ENCODE data around the gene STRN4.
A peak's percentile ranks its signal among the peaks of the same experiment; 100 is the strongest.

STRN4 gene

DNA sequence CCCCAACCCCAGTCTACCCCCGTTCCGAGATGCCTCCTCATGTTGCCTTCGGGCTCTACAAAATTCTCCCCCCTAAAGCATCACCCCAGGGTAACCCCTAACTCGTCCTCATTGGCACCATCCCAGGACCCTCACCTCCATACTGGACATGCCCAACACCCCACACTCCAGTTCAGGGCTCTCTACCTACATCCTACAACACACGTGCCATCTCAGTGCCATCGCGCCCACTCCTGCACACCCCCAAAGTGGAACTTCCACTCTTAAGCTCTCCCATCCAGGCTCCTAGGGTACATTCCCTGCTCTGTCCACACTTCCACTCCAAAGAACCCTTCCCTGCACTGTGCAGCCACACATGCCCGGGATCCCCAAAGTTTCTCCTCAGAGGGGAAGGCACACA, 1.2 kb downstream of the STRN4 start:
- no peak for DNase-seq (ENCODE audit: low read depth in 2 of 2)

DNA sequence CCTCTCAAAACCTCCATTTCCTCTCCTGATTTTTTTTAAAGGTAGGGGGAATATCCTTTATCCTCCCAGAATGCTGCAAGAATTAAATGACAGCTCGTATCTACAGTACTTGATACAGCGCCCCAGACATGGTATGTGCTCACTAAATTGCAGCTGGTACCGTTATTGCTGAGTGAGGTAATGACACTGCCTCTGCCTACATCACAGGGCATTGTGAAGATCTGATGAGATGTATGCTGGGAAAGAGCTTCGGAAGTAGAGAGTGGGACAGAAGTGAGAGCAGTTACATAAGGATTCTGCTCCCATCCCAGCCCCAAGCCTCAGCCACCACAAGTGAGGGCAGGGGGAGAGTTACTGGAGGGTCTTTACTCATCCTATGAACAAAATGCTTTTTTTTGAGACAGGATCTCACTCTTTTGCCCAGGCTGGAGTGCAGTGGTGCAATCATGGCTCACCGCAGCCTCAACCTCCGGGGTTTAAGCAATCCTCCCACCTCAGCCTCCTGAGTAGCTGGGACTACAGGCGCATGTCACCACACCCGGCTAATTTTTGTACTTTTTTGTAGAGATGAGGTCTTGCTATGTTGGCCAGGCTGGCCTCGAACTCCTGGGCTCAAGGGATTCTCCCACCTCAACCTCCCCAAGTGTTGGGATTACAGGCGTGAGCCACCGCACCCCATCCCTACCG, 2.1 kb downstream of the STRN4 start:
- DNase-seq (ENCODE audit: low read depth in 2 of 2) = no peak

DNA sequence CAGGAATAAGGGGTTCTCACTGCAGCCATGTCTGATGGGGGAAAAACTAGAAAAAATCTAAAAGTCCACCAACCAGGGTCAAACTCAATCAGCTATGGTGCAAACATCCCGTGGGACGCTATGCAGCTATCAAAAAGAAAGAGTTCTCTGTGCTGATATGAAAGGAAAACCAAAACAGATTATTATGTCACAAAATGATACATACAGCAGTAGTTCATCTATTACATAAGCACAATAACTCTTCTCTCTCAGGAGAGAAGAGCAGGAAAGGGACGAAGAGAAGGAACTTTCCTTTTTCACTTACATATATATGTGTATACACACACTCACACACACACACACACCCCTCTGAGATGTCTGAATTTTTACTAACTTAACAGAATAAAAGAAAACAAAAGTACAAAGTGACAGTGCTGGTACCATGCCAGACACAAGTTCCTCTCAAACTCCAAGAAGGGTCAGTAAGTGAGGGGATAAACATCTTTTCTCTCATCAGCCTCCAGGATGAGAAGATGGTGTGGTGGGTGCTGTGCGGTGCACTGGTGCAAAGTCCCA, 3.2 kb downstream of the STRN4 start:
- DNase-seq (ENCODE audit: low read depth in 2 of 2) = no peak

DNA sequence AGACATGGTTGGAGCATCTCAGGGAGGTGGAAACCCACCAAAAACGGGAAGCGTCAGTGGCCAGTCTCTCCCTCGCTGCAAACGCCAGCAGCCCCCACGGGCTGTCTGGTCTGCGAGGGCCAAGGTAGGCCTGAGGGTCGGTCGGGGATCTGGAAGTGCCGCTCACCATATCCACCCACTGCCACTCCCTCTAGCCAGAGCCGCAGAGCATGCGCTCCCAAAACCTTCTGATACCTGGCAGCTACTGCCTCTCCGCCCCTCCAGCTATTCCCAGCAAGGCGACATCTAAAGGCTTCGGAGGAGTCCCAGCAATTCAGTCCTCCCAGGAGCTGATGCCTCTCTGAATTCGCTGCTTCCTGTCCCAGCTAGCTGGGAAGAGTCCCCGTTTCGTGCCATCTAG, 4.8 kb downstream of the STRN4 start:
- no peak for DNase-seq (ENCODE audit: low read depth in 2 of 2)

DNA sequence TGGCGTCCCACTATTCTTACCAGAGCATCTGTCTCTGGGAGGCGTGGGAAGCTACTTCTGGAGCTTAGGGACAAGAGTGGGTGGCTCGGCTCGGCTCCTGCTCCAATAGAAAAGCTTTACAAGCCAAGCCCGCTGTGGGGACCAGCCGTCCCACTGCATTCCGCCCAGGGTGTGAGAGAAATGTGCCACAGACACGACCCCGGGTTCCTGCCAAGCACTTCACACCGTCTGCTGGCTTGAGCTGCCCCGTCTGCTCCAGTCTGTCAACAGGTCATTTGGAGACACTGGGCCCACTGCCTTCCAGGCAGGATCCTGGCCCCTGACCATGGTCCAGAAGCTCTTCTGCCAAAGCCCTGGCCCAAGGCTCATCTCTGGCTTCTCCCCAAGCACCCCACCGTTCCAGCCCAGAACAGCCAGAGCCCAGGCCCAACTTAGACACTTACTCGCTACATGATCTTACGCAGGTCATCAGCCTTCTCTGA, 6.9 kb downstream of the STRN4 start:
- no peak for DNase-seq (ENCODE audit: low read depth in 2 of 2)

DNA sequence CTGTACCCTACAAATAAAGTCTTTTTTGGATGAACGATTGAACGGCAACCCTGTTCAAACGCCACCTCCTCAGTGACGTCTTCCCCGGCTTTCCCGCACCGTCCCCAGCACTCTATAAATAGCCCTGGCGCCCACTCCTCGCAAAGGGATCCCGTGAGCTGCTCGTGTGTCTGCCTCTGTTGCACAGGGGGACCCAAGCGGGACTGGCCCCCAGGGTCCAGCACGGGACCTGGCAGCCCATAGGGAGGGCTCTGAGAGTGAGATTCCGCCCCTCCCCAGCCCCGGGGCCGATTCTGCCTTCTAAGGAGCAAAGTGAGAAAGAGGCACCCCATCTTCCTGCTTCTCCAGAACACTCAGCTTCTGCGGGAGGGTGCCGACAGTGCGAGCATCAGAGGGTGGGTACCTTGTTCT, 8.5 kb downstream of the STRN4 start:
- no peak for DNase-seq (ENCODE audit: low read depth in 2 of 2)

DNA sequence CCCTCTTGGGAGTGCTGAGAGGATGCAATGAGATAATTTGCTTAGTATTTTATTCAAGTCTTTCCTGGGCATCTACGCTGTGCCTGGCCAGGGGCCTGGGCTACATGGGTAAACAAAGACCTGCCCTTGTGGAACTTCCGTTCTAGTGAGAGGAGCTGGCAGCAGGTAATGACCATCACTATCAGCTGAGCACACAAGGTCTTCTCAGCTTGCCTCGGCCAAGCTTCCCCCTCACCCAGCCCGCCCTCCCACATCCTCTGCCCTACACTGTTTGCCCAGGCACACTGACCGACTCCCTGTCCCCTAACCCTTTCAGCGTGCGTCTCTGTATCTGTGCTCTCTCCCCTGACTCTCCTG, 9.0 kb downstream of the STRN4 start:
- no peak for DNase-seq (ENCODE audit: low read depth in 2 of 2)

DNA sequence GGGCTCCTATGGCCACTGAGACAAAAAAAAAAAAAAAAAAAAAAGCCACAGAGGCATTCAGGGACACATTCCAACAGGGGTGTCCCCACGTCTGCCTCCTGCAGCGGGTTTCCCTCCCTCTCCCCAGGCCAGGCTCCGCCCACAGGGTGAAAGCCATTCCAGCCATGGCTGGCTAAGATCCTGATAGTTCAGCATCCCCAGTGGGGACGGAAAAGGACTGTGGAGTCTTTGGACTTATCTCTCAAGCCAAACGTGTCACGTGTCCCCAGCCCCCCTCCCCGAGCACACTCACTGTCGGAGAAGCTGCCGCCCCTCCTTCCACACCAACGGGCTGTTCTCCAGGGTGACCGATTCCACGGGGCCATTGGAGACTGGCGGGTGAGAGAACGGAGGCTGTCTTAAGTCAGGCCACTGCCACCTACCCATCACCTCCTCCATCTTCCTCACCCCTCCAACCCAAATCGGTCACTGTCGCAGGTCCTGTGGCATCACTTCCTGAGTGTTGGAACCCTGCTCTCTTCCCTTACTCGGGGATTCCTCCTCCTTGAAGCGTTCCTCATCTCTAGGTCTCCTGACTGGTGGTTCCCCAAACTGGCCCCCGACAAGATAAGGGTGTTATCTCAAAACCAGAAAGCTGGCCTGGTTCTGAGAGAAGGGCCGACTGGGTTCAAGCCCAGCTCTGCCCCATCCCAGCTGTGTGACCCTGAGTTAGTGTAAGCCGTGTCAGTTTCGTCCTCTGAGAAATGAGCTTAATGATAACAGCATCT, 9.5 kb downstream of the STRN4 start:
- DNase-seq (ENCODE audit: low read depth in 2 of 2) = no peak

DNA sequence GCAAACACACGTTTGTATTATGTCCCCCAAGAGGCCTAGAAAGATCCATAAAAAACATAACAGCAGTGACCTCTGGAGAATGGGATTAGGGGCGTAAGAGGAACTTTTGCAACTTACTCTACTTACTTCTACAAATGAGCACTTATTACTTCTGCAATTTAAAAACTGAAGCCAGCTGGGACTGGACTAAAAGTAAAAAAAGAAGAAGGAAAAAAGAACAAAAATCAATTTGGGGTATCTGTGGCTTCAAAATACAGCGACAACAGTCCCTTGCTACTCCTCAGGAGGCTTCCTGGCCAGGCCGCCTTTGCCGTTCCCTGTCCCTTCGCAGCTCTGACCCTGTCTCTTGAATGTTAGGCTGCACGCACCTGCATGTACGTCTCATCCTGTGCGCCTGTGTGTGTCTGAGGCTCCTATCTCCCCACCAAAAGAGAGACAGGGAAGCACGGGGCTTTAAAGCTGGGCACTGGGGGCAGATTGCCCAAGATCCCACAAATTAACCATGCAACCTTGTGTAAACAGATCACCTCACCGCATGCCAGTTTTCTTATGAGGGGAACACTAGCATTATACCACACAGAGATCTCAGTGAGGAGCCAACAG, 12.5 kb downstream of the STRN4 start:
- DNase-seq (ENCODE audit: low read depth in 2 of 2) = no peak

DNA sequence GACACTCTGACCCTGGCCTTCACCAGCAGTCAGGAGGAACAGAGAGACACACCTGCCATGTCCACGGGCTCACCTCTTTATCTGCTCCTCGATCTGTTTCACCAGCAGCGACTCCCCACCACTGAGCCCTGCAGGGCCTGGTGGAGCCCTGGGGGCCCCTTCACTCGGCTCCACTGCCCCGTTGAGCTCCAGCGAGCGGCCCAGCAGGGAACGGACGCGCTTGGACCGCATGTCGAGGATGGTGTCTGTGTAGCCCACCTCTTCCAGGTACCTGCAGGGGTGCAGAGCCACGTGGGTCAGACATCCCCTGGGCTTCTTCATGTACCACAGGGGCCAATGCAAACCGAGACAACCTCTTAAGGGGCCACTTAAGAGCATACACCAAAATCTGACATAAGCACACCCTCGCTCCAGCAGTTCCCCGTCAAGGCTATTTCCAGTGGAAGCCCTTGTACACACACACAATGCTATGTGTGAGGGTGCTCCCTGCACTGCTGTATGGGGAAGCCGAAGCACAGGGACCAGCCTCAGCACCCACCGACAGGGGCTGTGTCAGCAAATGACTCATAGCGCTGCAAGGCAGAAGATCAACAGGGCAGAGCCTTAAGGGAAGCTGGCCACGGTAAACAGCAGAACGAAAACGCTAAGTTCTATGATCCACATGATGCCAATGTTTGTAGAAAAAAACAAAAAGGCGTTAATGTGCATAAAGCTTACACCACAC, 13.1 kb downstream of the STRN4 start:
- DNase-seq (ENCODE audit: low read depth in 2 of 2) = no peak

DNA sequence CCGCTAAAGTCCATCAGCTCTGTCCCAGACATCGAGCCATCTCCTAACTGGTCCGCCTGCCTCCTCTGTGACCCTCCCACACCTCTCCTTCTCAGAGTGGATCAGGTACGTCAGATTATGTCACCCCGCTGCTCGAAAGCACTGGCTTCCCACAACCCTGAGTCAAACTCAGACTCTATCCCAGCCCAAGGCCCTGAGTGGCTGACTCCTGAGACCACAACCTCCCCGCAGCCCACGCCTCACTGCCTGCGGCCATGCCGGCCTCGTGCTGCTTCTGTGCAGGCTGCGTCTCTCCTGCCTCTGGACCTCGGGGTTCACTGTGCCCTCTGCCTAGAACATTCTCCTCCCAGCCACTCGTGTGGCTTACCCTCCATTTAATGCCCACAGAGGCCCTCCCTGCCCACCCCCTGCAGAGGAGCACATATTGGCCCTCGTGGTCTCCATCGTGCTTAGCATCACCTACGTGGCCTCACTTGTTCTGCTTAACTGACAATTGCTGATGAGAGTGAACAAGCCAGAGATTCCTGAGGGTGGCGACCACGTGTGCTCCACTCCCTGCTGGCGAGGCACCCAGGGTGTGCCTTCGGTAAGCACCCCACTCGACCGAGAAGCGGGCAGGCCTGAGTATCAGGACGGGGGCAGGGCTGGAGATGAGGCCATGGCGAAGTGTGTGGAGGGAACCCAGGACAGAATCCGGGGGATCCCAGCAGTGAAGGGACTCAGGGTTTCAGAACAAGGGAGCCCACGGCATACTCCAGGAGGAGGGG, 13.9 kb downstream of the STRN4 start:
- no peak for DNase-seq (ENCODE audit: low read depth in 2 of 2)

DNA sequence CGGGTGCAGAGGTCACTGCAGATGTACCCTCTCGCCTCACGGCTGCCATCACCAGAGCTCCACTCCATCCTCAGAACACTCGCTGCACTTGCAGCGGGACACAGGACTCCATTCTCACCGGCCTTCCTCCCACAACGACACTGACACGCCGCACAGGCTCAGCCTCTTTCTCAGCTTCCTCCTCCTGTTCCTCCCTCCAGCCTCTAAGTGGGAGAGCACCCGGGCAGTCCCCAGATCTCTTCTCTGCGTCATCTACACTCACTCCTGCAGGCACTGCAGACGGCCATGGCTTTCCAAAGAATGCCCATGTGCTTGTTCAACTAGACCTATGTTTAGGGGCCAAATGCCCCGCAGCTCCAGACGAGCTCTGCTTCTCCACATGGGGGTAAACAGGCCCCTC, 14.7 kb downstream of the STRN4 start:
- DNase-seq (ENCODE audit: low read depth in 2 of 2) = no peak

DNA sequence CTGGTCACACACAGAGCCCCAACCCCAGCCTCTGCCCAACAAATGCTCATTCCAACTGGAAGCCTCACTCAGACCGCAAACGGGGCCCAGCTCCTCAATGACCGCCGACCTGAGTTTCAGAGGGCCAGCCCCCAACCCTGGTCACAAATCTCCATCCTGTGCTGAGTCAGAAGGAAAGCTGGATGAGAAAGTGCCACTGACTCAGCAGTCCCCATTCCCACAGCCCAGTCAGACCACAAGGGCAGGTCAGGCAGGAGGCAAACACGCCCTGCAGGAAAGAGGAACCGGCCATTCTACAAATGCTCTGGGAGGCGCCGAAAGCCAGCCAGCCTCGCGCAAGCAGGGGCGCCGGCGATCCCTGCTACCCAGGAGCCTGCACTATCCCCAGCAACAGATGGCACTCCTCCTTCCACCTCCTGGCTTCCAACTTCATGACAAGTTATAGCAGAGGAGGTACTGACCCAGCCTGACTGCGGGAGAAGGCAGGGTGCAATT, 15.2 kb downstream of the STRN4 start:
- no peak for DNase-seq (ENCODE audit: low read depth in 2 of 2)

DNA sequence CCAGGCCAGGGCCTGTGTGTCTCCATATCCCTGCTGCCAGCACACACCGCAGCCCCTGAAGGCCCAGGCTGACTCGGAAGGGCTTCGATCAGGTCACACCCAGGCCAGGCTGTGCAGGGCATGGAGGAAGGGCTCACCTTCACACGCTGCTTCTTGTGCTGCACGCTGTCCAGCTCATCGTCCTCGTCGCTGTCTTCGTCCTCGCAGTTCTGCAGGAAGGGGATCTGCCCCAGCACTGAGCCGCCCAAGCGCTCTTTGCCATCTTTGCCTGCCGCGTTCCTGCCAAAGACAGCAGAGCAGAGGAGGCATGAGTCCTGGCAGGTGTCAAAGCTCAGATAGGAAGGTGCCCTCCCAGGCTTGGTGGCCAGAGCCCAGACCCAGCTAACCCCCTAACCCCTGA, 15.7 kb downstream of the STRN4 start:
- no peak for DNase-seq (ENCODE audit: low read depth in 2 of 2)

DNA sequence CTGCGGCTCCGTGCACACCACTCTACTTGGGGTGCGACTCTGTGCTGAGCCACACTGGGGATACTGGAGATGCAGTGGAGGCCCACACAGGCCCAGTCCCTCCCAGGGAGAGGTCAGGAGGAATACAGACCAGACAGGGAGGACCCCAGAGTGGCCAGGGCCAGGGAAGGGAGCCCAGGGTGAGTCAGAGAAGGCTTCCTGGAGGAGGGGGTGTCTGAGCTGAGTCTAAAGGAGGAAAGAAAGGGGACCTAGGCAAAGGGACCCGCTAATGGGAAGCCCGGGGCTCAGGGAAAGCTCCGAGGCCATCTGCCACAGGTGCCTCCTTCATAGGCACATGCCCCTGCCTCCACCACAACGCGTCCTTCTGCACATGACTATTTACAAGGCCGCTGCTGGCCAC, 16.1 kb downstream of the STRN4 start:
- DNase-seq (ENCODE audit: low read depth in 2 of 2) = no peak

DNA sequence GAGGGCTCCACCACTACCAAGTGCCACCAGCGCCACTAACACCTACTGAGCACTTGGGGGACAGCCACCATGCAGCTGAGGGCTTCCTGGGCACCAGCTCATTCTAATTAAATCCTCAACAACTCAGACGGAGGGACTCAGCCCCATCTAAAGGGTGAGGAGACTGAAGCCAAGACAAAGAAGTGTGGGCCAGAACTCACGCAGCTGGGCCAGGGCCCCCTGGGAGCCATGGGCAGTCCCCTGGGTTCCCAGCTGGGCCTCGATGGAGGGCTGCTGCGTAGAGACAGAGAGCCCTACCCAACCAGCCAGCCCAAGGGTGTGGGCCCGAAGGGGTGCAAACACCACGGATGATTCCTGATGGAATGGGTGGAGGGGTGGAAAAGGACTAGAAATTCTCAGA, 16.6 kb downstream of the STRN4 start:
- no peak for DNase-seq (ENCODE audit: low read depth in 2 of 2)

DNA sequence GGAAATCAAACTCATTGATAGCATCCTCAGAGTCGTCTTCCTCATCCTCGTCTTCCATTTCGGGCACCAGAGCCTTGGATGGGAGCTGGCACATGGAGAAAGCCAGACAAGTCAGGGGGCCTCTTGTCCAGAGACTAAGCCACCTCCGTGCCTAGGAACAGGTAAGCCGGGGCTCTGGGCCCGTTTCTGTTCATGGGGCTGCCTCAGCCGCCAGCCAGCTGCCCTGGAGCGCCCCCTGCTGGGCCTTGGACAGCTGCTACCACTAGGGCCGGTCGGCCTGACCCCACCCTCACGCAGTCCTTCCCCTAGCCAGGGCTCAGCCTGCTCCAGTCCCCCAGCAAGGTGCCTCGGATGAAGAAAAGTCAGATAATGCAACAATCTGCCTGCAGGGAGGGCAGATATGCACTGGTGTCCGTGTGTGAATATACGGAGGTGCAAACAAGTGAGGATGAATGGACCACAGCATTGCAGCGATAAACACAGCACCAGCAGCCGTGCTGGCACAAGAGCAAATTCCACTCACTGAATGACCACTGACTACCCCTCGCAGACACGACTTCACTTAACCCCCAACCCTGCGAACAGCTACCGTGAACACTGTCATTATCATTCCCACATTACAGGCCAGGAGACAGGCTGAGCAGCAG, 17.4 kb downstream of the STRN4 start:
- DNase-seq (ENCODE audit: low read depth in 2 of 2) = peak; percentile 52 to 70

DNA sequence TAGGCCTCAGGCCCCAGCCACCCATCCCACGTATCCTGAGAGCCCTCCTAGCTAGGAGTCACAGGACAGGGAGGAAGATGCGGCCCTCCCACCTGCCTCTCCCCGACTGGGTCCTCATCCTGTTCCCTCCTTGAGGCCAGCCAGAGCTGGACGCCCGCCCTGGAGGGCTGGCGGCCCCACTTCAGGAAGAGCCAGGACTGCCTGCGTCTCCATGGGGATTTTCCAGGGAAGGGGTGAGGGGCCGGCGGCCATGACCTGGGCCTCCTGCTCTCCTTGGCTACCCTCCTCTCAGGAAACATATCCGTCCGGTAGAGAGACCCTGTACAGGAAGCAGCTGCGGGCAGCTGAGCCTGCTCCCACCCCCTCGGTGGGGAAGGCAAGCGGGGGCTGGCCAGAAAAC, 18.0 kb downstream of the STRN4 start:
- DNase-seq (ENCODE audit: low read depth in 2 of 2) = no peak

DNA sequence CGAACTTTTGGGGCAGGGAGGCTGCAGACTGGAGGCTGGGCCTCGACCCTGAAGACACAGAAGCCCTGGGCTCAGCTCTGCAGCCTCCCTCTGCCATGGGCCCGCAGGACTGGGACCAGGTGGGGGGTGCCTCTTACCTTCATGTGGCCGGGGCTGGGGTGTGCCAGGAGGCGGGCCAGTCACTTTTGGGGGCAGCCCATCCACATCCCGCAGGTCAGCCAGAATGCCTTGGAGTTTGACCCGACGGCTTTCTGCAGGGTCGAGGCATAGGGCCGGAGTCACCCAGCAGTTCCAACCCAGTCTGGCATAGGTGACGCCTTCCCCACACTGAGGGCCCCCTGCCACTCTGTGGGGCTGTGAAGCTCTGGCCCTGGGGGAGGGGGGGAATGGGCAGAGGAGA, 18.5 kb downstream of the STRN4 start:
- DNase-seq (ENCODE audit: low read depth in 2 of 2) = no peak

DNA sequence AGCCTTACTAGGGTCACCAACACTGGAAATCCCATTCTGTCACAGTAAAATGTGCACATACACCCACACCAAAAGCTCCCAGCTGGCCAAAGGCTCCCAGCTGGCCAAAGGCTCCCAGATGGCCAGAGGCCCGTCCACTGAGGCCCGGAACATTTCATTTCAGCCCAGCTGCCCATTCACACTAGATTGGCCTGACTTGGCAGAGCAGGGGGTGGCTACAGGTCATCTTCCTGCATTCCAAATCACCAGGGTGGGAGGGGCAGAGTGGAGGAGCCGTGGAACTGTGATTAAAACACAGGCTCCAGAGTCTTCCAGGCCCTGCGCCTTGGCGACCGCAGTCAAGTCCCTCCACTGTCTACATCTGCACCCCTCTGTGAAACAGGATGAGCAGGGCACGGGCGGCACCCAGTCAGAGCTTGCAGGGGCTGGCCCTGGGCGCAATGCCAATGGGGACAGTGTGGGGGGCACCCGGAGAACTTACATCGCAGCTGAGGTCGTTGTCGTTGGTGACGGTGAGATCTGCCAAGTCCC, 19.2 kb downstream of the STRN4 start:
- no peak for DNase-seq (ENCODE audit: low read depth in 2 of 2)
